Activated T-cell treated with anti-CD3 and anti-CD28 coated beads, Interleukin-2, amount 50 U/mL, for 72 hours (primary cell): Measurements from ENCODE around the gene POU3F1. TPM values are rescaled to one million over a fixed set of nuclear protein-coding genes. Genes with fewer than 3 reads are reported as not detected.

Source experiments
- ATAC-seq, 2 donors: fragments of 150-1000 bp; cut with Tn5 transposase; replicated peaks in 1 of 2; 2 replicates each; pipeline ENCODE4 v1.10.0; 2021; ENCODE audit warnings: moderate library complexity in 2 of 2, mild to moderate bottlenecking in 1 of 2
- DNase-seq, 2 donors: peaks; one replicate each; pipeline ENCODE4 v3.0.0; 2021 to 2022; ENCODE audit warnings: mixed read lengths in 1 of 2
- H3K27ac Mint-ChIP-seq: one replicate; pipeline ENCODE4 v1.8.0; 2022; ENCODE audit warnings: mild to moderate bottlenecking, moderate library complexity, mixed read lengths
- H3K27me3 Mint-ChIP-seq: one replicate; pipeline ENCODE4 v1.8.0; 2022; ENCODE audit warnings: low read depth, mixed read lengths
- H3K36me3 Mint-ChIP-seq, 2 donors: one replicate each; pipeline ENCODE4 v1.8.0; 2022; ENCODE audit warnings: mixed read lengths in 2 of 2, mild to moderate bottlenecking in 1 of 2; ENCODE audit not compliant: insufficient read depth in 2 of 2
- H3K4me1 Mint-ChIP-seq: one replicate; pipeline ENCODE4 v1.8.0; 2022; ENCODE audit warnings: low read depth, mixed read lengths
- H3K4me3 Mint-ChIP-seq, 2 donors: one replicate each; pipeline ENCODE4 v1.8.0; 2022; ENCODE audit warnings: mild to moderate bottlenecking in 2 of 2, mixed read lengths in 2 of 2, moderate library complexity in 2 of 2
- H3K9me3 Mint-ChIP-seq, 2 donors: one replicate each; pipeline ENCODE4 v1.8.0; 2022; ENCODE audit warnings: mixed read lengths in 2 of 2
- total RNA-seq, 2 donors: library from RNA; stranded (reverse); gene quantifications; one replicate each; pipeline ENCODE4 v1.2.3, GENCODE V29; 2022

Gene POU3F1
- total RNA-seq, 2 donors from 2014 or later, result not detected

GRCh38 chr1:38025664-38026063 is 20.9 kb downstream of the POU3F1 start:
- H3K4me3 Mint-ChIP-seq, result no peak overlapping the region
- ATAC-seq, result no peak
- no peaks in the 10 kb centered on the region for H3K27me3 Mint-ChIP-seq
- H3K4me1 Mint-ChIP-seq, result peaks cover 54% of the 10 kb centered on the region
- no peak for DNase-seq
- peaks cover 6 to 14% of the 10 kb centered on the region in 2 donors for H3K36me3 Mint-ChIP-seq
- no peak overlapping the region for H3K27ac Mint-ChIP-seq
- H3K9me3 Mint-ChIP-seq, result no peaks in the 10 kb centered on the region

GRCh38 chr1:38025233-38025632 is 21.4 kb downstream of the POU3F1 start:
- no peaks in the 10 kb centered on the region for H3K27me3 Mint-ChIP-seq
- H3K9me3 Mint-ChIP-seq, result no peaks in the 10 kb centered on the region
- no peak overlapping the region for H3K4me3 Mint-ChIP-seq
- peaks cover 53% of the 10 kb centered on the region for H3K4me1 Mint-ChIP-seq
- H3K27ac Mint-ChIP-seq, result no peak overlapping the region
- DNase-seq (no peak), ATAC-seq (no peak)
- peaks cover 6 to 18% of the 10 kb centered on the region in 2 donors for H3K36me3 Mint-ChIP-seq

GRCh38 chr1:38022810-38023209 is 23.8 kb downstream of the POU3F1 start:
- no peak overlapping the region for H3K4me3 Mint-ChIP-seq
- peaks cover 9 to 32% of the 10 kb centered on the region in 2 donors for H3K36me3 Mint-ChIP-seq
- no peaks in the 10 kb centered on the region for H3K27me3 Mint-ChIP-seq
- ATAC-seq (no peak), DNase-seq (no peak)
- peaks cover 30% of the 10 kb centered on the region for H3K4me1 Mint-ChIP-seq
- H3K9me3 Mint-ChIP-seq, result no peaks in the 10 kb centered on the region
- H3K27ac Mint-ChIP-seq, result no peak overlapping the region

GRCh38 chr1:38021969-38022368 is 24.6 kb downstream of the POU3F1 start:
- no peak overlapping the region for H3K27ac Mint-ChIP-seq
- ATAC-seq, result no peak
- peaks cover 9 to 37% of the 10 kb centered on the region in 2 donors for H3K36me3 Mint-ChIP-seq
- peaks cover 21% of the 10 kb centered on the region for H3K4me1 Mint-ChIP-seq
- no peaks in the 10 kb centered on the region for H3K9me3 Mint-ChIP-seq
- H3K4me3 Mint-ChIP-seq, result no peak overlapping the region
- no peaks in the 10 kb centered on the region for H3K27me3 Mint-ChIP-seq
- DNase-seq, result no peak

- no peak overlapping the region for H3K27ac Mint-ChIP-seq
- peaks cover 13% of the 10 kb centered on the region for H3K4me1 Mint-ChIP-seq
- no peak overlapping the region for H3K4me3 Mint-ChIP-seq
- DNase-seq (no peak), ATAC-seq (no peak)
- H3K36me3 Mint-ChIP-seq, result peaks cover 9 to 41% of the 10 kb centered on the region in 2 donors
- no peaks in the 10 kb centered on the region for H3K9me3 Mint-ChIP-seq
- no peaks in the 10 kb centered on the region for H3K27me3 Mint-ChIP-seq
These were observed 26.2 kb downstream of the POU3F1 start for GRCh38 chr1:38020396-38020795.

GRCh38 chr1:38018864-38019343 is 27.7 kb downstream of the POU3F1 start:
- peak; percentile 33 to 34 for ATAC-seq
- Mint-ChIP-seq H3K4me1 (peaks cover 26% of the 10 kb centered on the region), H3K9me3 (no peaks in the 10 kb centered on the region), H3K4me3 (no peak overlapping the region), H3K36me3 (peaks cover 5 to 36% of the 10 kb centered on the region in 2 donors), H3K27ac (no peak overlapping the region), H3K27me3 (no peaks in the 10 kb centered on the region)
- no peak for DNase-seq

GRCh38 chr1:38015978-38016725 is 30.4 kb downstream of the POU3F1 start:
- DNase-seq (no peak), ATAC-seq (no peak)
- peaks cover 47% of the 10 kb centered on the region for H3K4me1 Mint-ChIP-seq
- no peak overlapping the region for H3K4me3 Mint-ChIP-seq
- H3K27me3 Mint-ChIP-seq, result no peaks in the 10 kb centered on the region
- H3K27ac Mint-ChIP-seq, result peak overlapping the region; percentile 48
- no peaks in the 10 kb centered on the region for H3K9me3 Mint-ChIP-seq
- peaks cover 10 to 38% of the 10 kb centered on the region in 2 donors for H3K36me3 Mint-ChIP-seq

GRCh38 chr1:38014724-38015424 is 31.7 kb downstream of the POU3F1 start:
- H3K36me3 Mint-ChIP-seq, result peaks cover 10 to 32% of the 10 kb centered on the region in 2 donors
- no peak for ATAC-seq
- peaks cover 48% of the 10 kb centered on the region for H3K4me1 Mint-ChIP-seq
- H3K27me3 Mint-ChIP-seq, result no peaks in the 10 kb centered on the region
- H3K9me3 Mint-ChIP-seq, result no peaks in the 10 kb centered on the region
- H3K4me3 Mint-ChIP-seq, result peak overlapping the region; percentile 99 to 100
- no peak for DNase-seq
- H3K27ac Mint-ChIP-seq, result peak overlapping the region; percentile 70

GRCh38 chr1:38014171-38014570 is 32.4 kb downstream of the POU3F1 start:
- Mint-ChIP-seq H3K27me3 (no peaks in the 10 kb centered on the region), H3K4me1 (peaks cover 55% of the 10 kb centered on the region), H3K27ac (peak overlapping the region; percentile 99), H3K4me3 (peak overlapping the region; percentile 99 to 100), H3K36me3 (peaks cover 9 to 32% of the 10 kb centered on the region in 2 donors), H3K9me3 (no peaks in the 10 kb centered on the region)
- DNase-seq (no peak), ATAC-seq (no peak)

- DNase-seq (no peak), ATAC-seq (no peak)
- peak overlapping the region; percentile 99 for H3K27ac Mint-ChIP-seq
- no peaks in the 10 kb centered on the region for H3K9me3 Mint-ChIP-seq
- peaks cover 64% of the 10 kb centered on the region for H3K4me1 Mint-ChIP-seq
- peak overlapping the region; percentile 99 to 100 for H3K4me3 Mint-ChIP-seq
- H3K36me3 Mint-ChIP-seq, result peaks cover 6 to 23% of the 10 kb centered on the region in 2 donors
- H3K27me3 Mint-ChIP-seq, result no peaks in the 10 kb centered on the region
These were observed 33.4 kb downstream of the POU3F1 start for GRCh38 chr1:38013227-38013622.

GRCh38 chr1:38012363-38013226 is 34.0 kb downstream of the POU3F1 start, which contains the start of gene UTP11:
UTP11 (plus strand) TSS chr1:38012734; CDS start chr1:38012803, 69 bp downstream.
- Mint-ChIP-seq H3K4me1 (peaks cover 64% of the 10 kb centered on the region), H3K36me3 (peaks cover 6 to 19% of the 10 kb centered on the region in 2 donors), H3K27me3 (no peaks in the 10 kb centered on the region)

GRCh38 chr1:38009841-38010180 is 36.8 kb downstream of the POU3F1 start:
- Mint-ChIP-seq H3K36me3 (peaks cover 6 to 11% of the 10 kb centered on the region in 2 donors), H3K4me3 (peak overlapping the region; percentile 71 to 83), H3K27me3 (no peaks in the 10 kb centered on the region), H3K4me1 (peaks cover 56% of the 10 kb centered on the region), H3K27ac (peak overlapping the region; percentile 99), H3K9me3 (no peaks in the 10 kb centered on the region)
- DNase-seq (no peak), ATAC-seq (no peak)

More at GRCh38 chr1:38012363-38013226, 34.0 kb downstream of the POU3F1 start, which contains the start of gene UTP11:
- no peaks in the 10 kb centered on the region for H3K9me3 Mint-ChIP-seq
- DNase-seq, result peak; percentile 88 to 91
- ATAC-seq, result peak; percentile 83 to 84
- peak within 1 kb of the TSS; percentile 99 for H3K27ac Mint-ChIP-seq
- H3K4me3 Mint-ChIP-seq, result peak within 1 kb of the TSS; percentile 99 to 100
